ENCODE measurements around the gene CALCR.
"Not testable (repeated sequence)": the region's sequence is repeated elsewhere in the genome, so short reads cannot be mapped to it uniquely, and the experiment has no call there.

The CALCR gene

GRCh38 chr7:93559639-93560491 is 14.7 kb downstream of the CALCR start:
- DNase-seq: peak; percentile 76

GRCh38 chr7:93558705-93559614 is 15.6 kb downstream of the CALCR start:
- no peak for DNase-seq

- no peak for DNase-seq
These were observed 22.6 kb downstream of the CALCR start for GRCh38 chr7:93551931-93552330.

GRCh38 chr7:93551063-93551895 is 23.2 kb downstream of the CALCR start:
- peak; percentile 92 for DNase-seq

GRCh38 chr7:93547716-93548115 is 26.8 kb downstream of the CALCR start:
- DNase-seq: no peak

GRCh38 chr7:93544691-93545090 is 29.8 kb downstream of the CALCR start:
- DNase-seq: no peak

- DNase-seq: no peak
These were observed 36.5 kb downstream of the CALCR start for GRCh38 chr7:93538061-93538460.

- DNase-seq: no peak
These were observed 38.9 kb downstream of the CALCR start for GRCh38 chr7:93535616-93536015.

- no peak for DNase-seq
These were observed 43.8 kb downstream of the CALCR start for GRCh38 chr7:93530701-93531100.

GRCh38 chr7:93516834-93517233 is 57.7 kb downstream of the CALCR start:
- DNase-seq: no peak

- no peak for DNase-seq
These were observed 59.4 kb downstream of the CALCR start for GRCh38 chr7:93515144-93515543.

- DNase-seq: no peak
These were observed 65.2 kb downstream of the CALCR start for GRCh38 chr7:93509303-93509702.

GRCh38 chr7:93503088-93503487 is 71.4 kb downstream of the CALCR start:
- DNase-seq: no peak

GRCh38 chr7:93491860-93492259 is 82.7 kb downstream of the CALCR start:
- DNase-seq: not testable (repeated sequence)

GRCh38 chr7:93476491-93477344 is 97.8 kb downstream of the CALCR start:
- no peak for DNase-seq

GRCh38 chr7:93475811-93476210 is 98.7 kb downstream of the CALCR start:
- no peak for DNase-seq

GRCh38 chr7:93471456-93471855 is 103.1 kb downstream of the CALCR start:
- no peak for DNase-seq

- DNase-seq: no peak
These were observed 110.8 kb downstream of the CALCR start for GRCh38 chr7:93463764-93464163.

GRCh38 chr7:93461350-93461749 is 113.2 kb downstream of the CALCR start:
- DNase-seq: peak; percentile 82

- peak; percentile 74 for DNase-seq
These were observed 121.3 kb downstream of the CALCR start for GRCh38 chr7:93453262-93453661.

GRCh38 chr7:93448176-93448575 is 126.3 kb downstream of the CALCR start:
- DNase-seq: no peak

- DNase-seq: no peak
These were observed 127.0 kb downstream of the CALCR start for GRCh38 chr7:93447509-93447908.

Measured in OCI-M1 (cell line).